GM12872 (cell line): ENCODE measurements around the gene DDIT3.

Source experiments
- CTCF ChIP-seq: IDR thresholded peaks from 3 replicates; pipeline ENCODE4 v1.5.1; 2011; ENCODE audit warnings: low read depth, mild to moderate bottlenecking, low read length, moderate library complexity; ENCODE audit not compliant: insufficient read depth

The DDIT3 gene

DNA sequence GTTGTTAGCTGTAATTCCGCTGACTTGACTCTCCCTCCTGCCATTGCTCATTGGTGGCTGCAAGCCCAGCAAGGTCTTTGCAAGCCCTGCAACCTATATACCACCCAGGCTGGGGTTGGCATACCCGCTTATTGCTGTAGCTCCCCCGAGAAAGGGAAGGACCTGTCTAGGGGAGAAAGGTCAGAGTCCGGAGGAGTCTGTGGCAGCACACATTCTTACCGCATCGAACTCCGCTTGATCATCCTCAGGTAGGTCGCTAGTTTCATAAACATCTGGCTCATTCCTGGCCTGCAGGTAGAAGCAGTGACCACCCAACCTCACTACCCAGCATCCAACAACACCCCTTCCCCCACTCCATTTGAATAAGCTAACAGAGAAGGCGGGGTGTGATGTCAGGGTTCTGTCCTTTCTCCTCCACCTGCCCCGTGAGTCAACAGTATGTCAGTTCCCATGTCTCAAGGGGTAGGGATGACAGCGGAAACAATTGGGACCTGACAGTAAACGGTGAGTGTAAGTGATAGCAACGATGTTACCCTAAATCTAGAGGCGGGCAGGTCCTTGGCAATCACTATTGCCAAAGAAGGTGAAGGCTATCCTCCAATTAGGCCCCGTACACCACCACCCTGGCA, 25.6 kb upstream of the DDIT3 start:
- no peak for TF ChIP-seq CTCF

- TF ChIP-seq CTCF, result no peak
These were observed 23.3 kb upstream of the DDIT3 start for GRCh38 chr12:57543581-57543980.

DNA sequence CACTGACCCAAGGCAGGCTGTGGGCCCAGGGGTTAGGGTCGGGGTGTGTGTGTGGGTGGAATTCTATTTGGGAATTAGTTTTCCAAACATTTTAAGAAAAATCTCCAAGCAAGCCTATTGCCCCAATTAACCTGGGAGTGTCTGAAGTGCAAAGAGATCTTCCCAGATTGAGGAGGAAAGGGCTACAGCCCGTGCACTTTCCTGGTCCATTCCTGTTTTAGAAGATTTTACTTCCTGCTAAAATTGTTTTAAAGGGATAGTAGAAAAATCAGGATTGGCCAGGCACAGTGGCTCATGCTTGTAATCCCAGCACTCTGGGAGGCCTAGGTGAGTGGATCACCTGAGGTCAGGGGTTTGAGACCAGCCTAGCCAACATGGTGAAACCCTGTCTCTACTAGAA, 21.4 kb upstream of the DDIT3 start:
- no peak for TF ChIP-seq CTCF

GRCh38 chr12:57541001-57541400, 20.7 kb upstream of the DDIT3 start:
- TF ChIP-seq CTCF, result no peak

GRCh38 chr12:57539134-57539768, 18.9 kb upstream of the DDIT3 start:
- no peak for TF ChIP-seq CTCF

GRCh38 chr12:57536597-57536942, 16.3 kb upstream of the DDIT3 start:
- no peak for TF ChIP-seq CTCF

DNA sequence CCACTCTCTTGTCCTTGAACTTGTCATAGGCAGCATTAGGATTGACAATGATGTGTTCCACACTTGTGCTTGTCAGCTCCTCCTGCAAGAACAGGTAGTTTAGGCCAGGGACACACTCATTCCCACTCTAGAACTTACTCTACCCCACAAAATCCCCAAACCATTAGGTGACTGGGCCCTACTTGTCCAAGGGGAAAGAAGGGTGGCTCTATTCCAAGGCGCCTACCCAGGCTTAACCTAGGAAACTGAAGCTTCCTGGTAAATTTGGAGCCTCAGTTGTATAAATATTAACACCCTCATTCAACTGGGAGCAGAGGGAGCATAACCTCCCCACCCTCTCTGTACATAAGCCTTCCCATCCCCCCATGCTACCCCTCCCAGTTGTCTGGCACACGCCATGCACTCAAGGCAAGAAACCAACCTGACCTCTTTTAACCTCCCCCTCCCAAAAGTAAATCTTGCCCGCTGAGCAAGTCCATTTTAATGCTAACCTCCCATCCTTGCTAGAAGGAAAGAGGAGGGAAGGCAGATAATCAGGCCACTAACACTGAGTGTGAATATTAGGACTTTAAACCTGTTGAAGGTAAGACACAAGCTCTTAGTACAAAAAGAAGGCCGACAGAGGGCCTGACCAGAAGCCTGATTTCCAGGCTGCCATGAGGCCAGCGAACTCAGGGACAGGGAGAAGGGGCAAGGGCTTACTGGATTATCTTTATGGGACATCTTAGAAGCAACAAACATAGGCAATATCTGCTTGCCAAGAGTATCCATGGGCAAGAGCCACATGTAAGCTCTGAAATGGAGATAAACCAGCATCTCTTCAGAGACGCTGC, 15.7 kb upstream of the DDIT3 start:
- TF ChIP-seq CTCF, result no peak
